ENCODE data around the gene PLD1.

PLD1 gene

DNA sequence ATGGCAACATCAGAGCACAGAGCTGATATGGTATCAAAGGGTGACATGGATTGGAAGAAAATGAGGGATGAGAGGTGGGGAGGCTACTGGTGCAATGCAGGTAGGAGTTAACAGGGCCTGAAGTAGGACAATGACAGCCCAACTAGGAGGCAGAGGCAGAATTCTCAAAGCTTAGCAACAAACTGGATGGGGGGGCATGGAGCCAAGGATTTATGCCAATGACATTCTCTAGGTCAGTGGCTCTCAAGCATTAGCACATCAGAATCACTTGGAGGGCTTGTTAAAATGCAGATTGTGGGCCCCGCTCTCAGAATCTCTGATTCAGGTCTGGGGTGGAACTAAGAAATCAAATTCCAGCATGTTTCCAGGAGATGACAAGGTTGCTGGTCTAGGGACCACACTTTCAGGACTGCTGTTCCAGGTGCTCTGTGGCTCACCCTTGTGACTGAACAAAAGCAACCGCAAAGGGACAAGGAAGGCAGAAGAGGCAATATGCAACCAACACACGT lies 252.0 kb downstream of the PLD1 start:
- DNase-seq (ENCODE audit: low spot score), result no peak
- H3K27me3 ChIP-seq (ENCODE audit: insufficient read depth, poor library complexity, severe bottlenecking), result no peaks in the 10 kb centered on the region
- peaks cover 6% of the 10 kb centered on the region for H3K4me1 ChIP-seq (ENCODE audit: insufficient read depth, poor library complexity, severe bottlenecking)
- no peak overlapping the region for H3K27ac ChIP-seq (ENCODE audit: poor library complexity, severe bottlenecking)
- TF ChIP-seq, protein P1, sequence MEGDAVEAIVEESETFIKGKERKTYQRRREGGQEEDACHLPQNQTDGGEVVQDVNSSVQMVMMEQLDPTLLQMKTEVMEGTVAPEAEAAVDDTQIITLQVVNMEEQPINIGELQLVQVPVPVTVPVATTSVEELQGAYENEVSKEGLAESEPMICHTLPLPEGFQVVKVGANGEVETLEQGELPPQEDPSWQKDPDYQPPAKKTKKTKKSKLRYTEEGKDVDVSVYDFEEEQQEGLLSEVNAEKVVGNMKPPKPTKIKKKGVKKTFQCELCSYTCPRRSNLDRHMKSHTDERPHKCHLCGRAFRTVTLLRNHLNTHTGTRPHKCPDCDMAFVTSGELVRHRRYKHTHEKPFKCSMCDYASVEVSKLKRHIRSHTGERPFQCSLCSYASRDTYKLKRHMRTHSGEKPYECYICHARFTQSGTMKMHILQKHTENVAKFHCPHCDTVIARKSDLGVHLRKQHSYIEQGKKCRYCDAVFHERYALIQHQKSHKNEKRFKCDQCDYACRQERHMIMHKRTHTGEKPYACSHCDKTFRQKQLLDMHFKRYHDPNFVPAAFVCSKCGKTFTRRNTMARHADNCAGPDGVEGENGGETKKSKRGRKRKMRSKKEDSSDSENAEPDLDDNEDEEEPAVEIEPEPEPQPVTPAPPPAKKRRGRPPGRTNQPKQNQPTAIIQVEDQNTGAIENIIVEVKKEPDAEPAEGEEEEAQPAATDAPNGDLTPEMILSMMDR (IDR thresholded peaks at IDR 0.05; ENCODE audit: poor library complexity, severe bottlenecking), result no peak
- H3K4me3 ChIP-seq (ENCODE audit: severe bottlenecking), result no peak overlapping the region
- no peaks in the 10 kb centered on the region for H3K36me3 ChIP-seq (ENCODE audit: low read depth)
- ATAC-seq (ENCODE audit: low read depth), result no peak
- H3K9me3 ChIP-seq (ENCODE audit: severe bottlenecking), result no peaks in the 10 kb centered on the region

DNA sequence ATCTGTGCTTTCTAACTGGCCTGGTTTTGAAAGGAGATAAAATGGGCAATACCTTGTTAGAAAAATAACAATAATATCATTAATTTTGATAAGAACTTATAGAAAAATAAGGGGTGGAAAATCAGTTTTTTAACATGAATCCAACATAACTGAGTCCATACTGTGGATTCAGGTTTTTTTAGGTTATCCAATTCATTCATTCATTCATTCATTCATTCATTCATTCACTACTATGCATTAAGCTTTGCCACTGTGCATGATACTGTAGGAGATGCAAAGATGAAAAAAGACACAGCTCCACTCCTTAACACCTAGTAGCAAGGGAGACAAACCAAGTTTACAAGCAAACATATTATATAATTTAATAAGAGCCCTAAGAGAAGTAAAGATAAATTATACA lies 253.1 kb downstream of the PLD1 start:
- H3K27me3 ChIP-seq (ENCODE audit: insufficient read depth, poor library complexity, severe bottlenecking), result no peaks in the 10 kb centered on the region
- H3K9me3 ChIP-seq (ENCODE audit: severe bottlenecking), result no peaks in the 10 kb centered on the region
- peaks cover 6% of the 10 kb centered on the region for H3K4me1 ChIP-seq (ENCODE audit: insufficient read depth, poor library complexity, severe bottlenecking)
- TF ChIP-seq, protein P1 (IDR thresholded peaks at IDR 0.05; ENCODE audit: poor library complexity, severe bottlenecking), result no peak
- DNase-seq (ENCODE audit: low spot score) (no peak), ATAC-seq (ENCODE audit: low read depth) (no peak)
- H3K4me3 ChIP-seq (ENCODE audit: severe bottlenecking), result no peak overlapping the region
- H3K36me3 ChIP-seq (ENCODE audit: low read depth), result no peaks in the 10 kb centered on the region
- no peak overlapping the region for H3K27ac ChIP-seq (ENCODE audit: poor library complexity, severe bottlenecking)

DNA sequence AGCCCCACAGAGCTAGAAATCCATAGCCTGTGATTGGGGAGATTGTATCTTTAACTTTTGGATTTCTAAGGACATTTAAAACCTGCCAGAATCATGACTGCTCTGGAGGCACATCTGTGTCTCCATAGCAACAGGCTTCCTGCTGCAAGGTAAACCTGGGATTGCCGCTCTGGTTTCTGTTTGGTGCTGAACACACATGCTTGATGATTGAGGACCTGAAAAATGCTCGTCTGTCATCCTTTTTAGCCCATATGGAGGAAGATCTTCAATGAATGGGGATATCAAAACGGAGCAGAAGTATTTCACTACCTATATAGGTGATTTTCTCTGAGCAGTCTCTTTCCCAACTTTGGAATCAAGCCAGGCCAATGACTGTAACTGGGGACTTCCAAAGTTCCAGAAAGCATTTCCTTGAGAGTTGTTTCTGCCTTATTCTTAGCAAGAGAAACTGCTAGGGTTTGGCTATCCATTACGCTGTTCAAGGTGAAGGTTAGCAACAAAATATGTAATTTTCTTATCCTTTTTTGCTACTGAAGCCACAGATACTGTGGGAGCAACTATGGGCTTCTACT lies 253.6 kb downstream of the PLD1 start:
- Histone ChIP-seq H3K27me3 (ENCODE audit: insufficient read depth, poor library complexity, severe bottlenecking) (no peaks in the 10 kb centered on the region), H3K27ac (ENCODE audit: poor library complexity, severe bottlenecking) (no peak overlapping the region), H3K4me1 (ENCODE audit: insufficient read depth, poor library complexity, severe bottlenecking) (peaks cover 6% of the 10 kb centered on the region), H3K9me3 (ENCODE audit: severe bottlenecking) (no peaks in the 10 kb centered on the region), H3K36me3 (ENCODE audit: low read depth) (no peaks in the 10 kb centered on the region), H3K4me3 (ENCODE audit: severe bottlenecking) (no peak overlapping the region)
- ATAC-seq (ENCODE audit: low read depth) (peak; percentile 38; the same call in 2 of the 3 replicates), DNase-seq (ENCODE audit: low spot score) (no peak)
- TF ChIP-seq, protein P1 (IDR thresholded peaks at IDR 0.05; ENCODE audit: poor library complexity, severe bottlenecking), result no peak

DNA sequence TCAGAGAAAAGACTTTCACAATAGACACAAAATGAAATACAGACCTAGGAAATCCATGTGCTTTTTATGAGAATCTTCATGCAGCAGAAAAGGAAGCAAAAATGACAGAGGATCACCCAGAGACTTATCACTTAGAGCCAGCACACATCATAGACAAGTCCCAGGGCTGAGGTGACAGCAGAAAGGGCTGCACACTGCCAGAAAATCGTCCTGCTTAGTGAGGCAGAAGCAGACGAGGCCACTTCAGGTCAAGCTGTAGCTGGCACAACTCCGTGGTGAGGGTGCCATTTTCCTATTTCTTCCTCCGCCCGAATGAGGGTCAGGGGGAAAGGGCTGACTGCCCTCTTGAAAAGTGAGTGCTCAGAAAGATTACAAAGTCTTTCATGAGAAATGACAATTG lies 254.1 kb downstream of the PLD1 start:
- Histone ChIP-seq H3K4me3 (ENCODE audit: severe bottlenecking) (no peak overlapping the region), H3K27me3 (ENCODE audit: insufficient read depth, poor library complexity, severe bottlenecking) (no peaks in the 10 kb centered on the region), H3K36me3 (ENCODE audit: low read depth) (no peaks in the 10 kb centered on the region), H3K27ac (ENCODE audit: poor library complexity, severe bottlenecking) (no peak overlapping the region), H3K9me3 (ENCODE audit: severe bottlenecking) (no peaks in the 10 kb centered on the region), H3K4me1 (ENCODE audit: insufficient read depth, poor library complexity, severe bottlenecking) (peaks cover 6% of the 10 kb centered on the region)
- no peak for DNase-seq (ENCODE audit: low spot score)
- TF ChIP-seq, protein P1 (IDR thresholded peaks at IDR 0.05; ENCODE audit: poor library complexity, severe bottlenecking), result no peak
- no peak for ATAC-seq (ENCODE audit: low read depth)

DNA sequence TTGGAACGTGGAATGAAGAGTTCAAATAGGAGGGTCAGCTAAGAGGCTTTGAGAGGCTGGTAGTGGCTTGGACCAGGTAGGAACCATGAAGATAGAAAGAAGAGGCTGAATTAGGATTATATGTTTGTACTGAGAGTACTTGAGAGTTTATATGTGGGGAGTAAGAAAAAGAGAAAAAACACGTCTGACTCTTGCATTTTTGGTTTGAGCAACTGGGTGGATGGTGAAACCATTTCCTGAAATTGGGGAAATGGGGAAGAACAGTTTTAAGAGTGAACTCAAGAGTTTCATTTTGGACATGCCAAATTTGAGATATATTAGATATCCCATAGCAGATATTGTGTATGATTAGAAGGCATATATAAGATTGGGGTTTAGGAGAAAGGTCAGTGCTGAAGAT lies 257.2 kb downstream of the PLD1 start:
- no peaks in the 10 kb centered on the region for H3K36me3 ChIP-seq (ENCODE audit: low read depth)
- DNase-seq (ENCODE audit: low spot score) (no peak), ATAC-seq (ENCODE audit: low read depth) (no peak)
- H3K27me3 ChIP-seq (ENCODE audit: insufficient read depth, poor library complexity, severe bottlenecking), result no peaks in the 10 kb centered on the region
- no peak overlapping the region for H3K4me3 ChIP-seq (ENCODE audit: severe bottlenecking)
- no peaks in the 10 kb centered on the region for H3K9me3 ChIP-seq (ENCODE audit: severe bottlenecking)
- peaks cover 6% of the 10 kb centered on the region for H3K4me1 ChIP-seq (ENCODE audit: insufficient read depth, poor library complexity, severe bottlenecking)
- no peak overlapping the region for H3K27ac ChIP-seq (ENCODE audit: poor library complexity, severe bottlenecking)
- TF ChIP-seq, protein P1 (IDR thresholded peaks at IDR 0.05; ENCODE audit: poor library complexity, severe bottlenecking), result no peak
